ENCODE data around the gene USP37.

Gene USP37

GRCh38 chr2:218513676-218514075, 54.5 kb downstream of the USP37 start:
- no peak overlapping the region for H3K4me3 ChIP-seq (ENCODE audit: low read length)
- H3K9me3 ChIP-seq (ENCODE audit: insufficient read depth, low read depth, low read length): no peaks in the 10 kb centered on the region
- no peak overlapping the region for H3K27ac ChIP-seq (ENCODE audit: low read depth, low read length)
- H3K9ac ChIP-seq (ENCODE audit: low read depth, low read length): no peak overlapping the region
- 93% methylated on average over 5 of the region's 5 CpGs for WGBS
- H3K4me1 ChIP-seq (ENCODE audit: insufficient read depth, low read length): no peaks in the 10 kb centered on the region
- H3K36me3 ChIP-seq (ENCODE audit: insufficient read depth, low read length): peaks cover 42% of the 10 kb centered on the region
- H3K27me3 ChIP-seq (ENCODE audit: insufficient read depth, low read length): no peaks in the 10 kb centered on the region

DNA sequence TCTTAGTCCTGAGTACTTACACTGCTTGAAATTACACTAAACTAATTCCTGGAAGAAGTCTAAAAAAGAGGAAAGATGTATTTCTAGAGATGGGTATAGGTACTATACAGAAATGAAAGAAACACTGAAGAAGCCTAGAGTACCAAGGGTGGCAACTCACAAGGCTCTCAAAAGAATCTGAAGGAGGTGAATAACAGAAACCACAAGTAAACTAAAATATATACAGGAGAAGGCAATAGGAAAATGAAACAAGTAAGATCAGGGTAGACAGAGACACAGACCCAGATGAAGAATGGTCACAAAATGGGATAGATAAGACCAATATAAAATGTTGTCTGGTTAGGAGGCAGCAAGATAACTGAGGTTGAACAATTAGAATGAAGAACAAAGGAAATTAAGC, 59.9 kb downstream of the USP37 start:
- Histone ChIP-seq H3K4me1 (ENCODE audit: insufficient read depth, low read length) (no peaks in the 10 kb centered on the region), H3K4me3 (ENCODE audit: low read length) (no peak overlapping the region), H3K36me3 (ENCODE audit: insufficient read depth, low read length) (peaks cover 50% of the 10 kb centered on the region), H3K9ac (ENCODE audit: low read depth, low read length) (no peak overlapping the region), H3K27ac (ENCODE audit: low read depth, low read length) (no peak overlapping the region), H3K9me3 (ENCODE audit: insufficient read depth, low read depth, low read length) (no peaks in the 10 kb centered on the region), H3K27me3 (ENCODE audit: insufficient read depth, low read length) (no peaks in the 10 kb centered on the region)

GRCh38 chr2:218505754-218506371, 62.3 kb downstream of the USP37 start:
- Histone ChIP-seq H3K9ac (ENCODE audit: low read depth, low read length) (no peak overlapping the region), H3K27me3 (ENCODE audit: insufficient read depth, low read length) (no peaks in the 10 kb centered on the region), H3K27ac (ENCODE audit: low read depth, low read length) (no peak overlapping the region), H3K9me3 (ENCODE audit: insufficient read depth, low read depth, low read length) (no peaks in the 10 kb centered on the region), H3K4me1 (ENCODE audit: insufficient read depth, low read length) (peaks cover 19% of the 10 kb centered on the region), H3K36me3 (ENCODE audit: insufficient read depth, low read length) (peaks cover 54% of the 10 kb centered on the region), H3K4me3 (ENCODE audit: low read length) (no peak overlapping the region)
- WGBS: 96% methylated on average over 5 of the region's 6 CpGs

DNA sequence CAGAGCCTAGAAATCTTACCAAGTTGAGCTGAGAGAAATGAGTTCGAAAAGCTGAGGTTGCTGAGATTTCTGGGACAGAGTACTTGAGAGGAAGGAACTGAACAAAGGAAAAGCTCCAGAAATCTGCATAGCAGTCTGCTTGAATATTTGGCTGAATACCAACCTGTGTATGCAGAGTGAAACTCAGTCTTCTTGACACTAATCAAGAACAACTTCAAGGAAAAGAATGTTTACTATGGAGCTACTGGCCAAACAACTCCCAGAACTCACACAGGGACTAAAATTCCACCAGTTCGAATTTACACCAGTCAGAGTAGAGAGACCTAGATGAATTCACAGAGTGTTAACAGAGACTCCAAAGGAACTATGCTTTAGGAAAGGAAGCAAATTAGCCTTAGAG, 66.5 kb downstream of the USP37 start:
- H3K9me3 ChIP-seq (ENCODE audit: insufficient read depth, low read depth, low read length): no peaks in the 10 kb centered on the region
- peaks cover 49% of the 10 kb centered on the region for H3K36me3 ChIP-seq (ENCODE audit: insufficient read depth, low read length)
- H3K27me3 ChIP-seq (ENCODE audit: insufficient read depth, low read length): no peaks in the 10 kb centered on the region
- peak overlapping the region; percentile 61 for H3K27ac ChIP-seq (ENCODE audit: low read depth, low read length)
- H3K4me3 ChIP-seq (ENCODE audit: low read length): no peak overlapping the region
- H3K4me1 ChIP-seq (ENCODE audit: insufficient read depth, low read length): peaks cover 19% of the 10 kb centered on the region
- 78% methylated on average over 2 of the region's 2 CpGs for WGBS
- peak overlapping the region; percentile 15; the same call in 1 of the 2 replicates for H3K9ac ChIP-seq (ENCODE audit: low read depth, low read length)

- H3K36me3 ChIP-seq (ENCODE audit: insufficient read depth, low read length): peaks cover 55% of the 10 kb centered on the region
- 92% methylated on average over 10 of the region's 10 CpGs for whole genome bisulfite sequencing
Observed at GRCh38 chr2:218500501-218501060, 67.6 kb downstream of the USP37 start.

GRCh38 chr2:218485986-218486667, 82.0 kb downstream of the USP37 start:
- 95% methylated on average over 6 of the region's 7 CpGs for WGBS
- no peak overlapping the region for H3K4me3 ChIP-seq (ENCODE audit: low read length)
- H3K27me3 ChIP-seq (ENCODE audit: insufficient read depth, low read length): no peaks in the 10 kb centered on the region
- H3K36me3 ChIP-seq (ENCODE audit: insufficient read depth, low read length): peaks cover 89% of the 10 kb centered on the region
- H3K4me1 ChIP-seq (ENCODE audit: insufficient read depth, low read length): no peaks in the 10 kb centered on the region
- no peak overlapping the region for H3K9ac ChIP-seq (ENCODE audit: low read depth, low read length)
- H3K27ac ChIP-seq (ENCODE audit: low read depth, low read length): no peak overlapping the region
- H3K9me3 ChIP-seq (ENCODE audit: insufficient read depth, low read depth, low read length): no peaks in the 10 kb centered on the region

More at GRCh38 chr2:218500501-218501060, 67.6 kb downstream of the USP37 start:
- Histone ChIP-seq H3K4me1 (ENCODE audit: insufficient read depth, low read length) (peaks cover 19% of the 10 kb centered on the region), H3K27me3 (ENCODE audit: insufficient read depth, low read length) (no peaks in the 10 kb centered on the region), H3K9ac (ENCODE audit: low read depth, low read length) (no peak overlapping the region), H3K27ac (ENCODE audit: low read depth, low read length) (no peak overlapping the region), H3K4me3 (ENCODE audit: low read length) (no peak overlapping the region), H3K9me3 (ENCODE audit: insufficient read depth, low read depth, low read length) (no peaks in the 10 kb centered on the region)

DNA sequence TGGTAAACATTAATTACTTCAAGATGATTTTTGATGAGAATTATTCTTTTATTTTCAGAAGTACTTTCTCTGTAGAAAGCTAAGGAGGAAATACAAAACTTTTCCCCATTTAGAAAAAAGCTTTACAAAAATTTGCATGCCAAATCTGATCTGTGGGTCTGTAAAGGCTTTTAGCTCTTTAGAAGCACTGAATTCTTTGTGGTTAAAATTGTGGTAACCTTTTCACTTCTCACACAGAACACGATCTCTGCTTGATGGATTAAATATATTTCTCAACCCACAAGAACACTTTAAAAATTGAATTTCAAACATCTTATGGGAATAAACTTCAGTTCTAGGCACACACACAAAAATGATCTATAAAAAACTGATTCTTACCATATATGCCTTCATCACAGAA, 85.5 kb downstream of the USP37 start:
- no peak overlapping the region for H3K9ac ChIP-seq (ENCODE audit: low read depth, low read length)
- no peaks in the 10 kb centered on the region for H3K27me3 ChIP-seq (ENCODE audit: insufficient read depth, low read length)
- H3K4me3 ChIP-seq (ENCODE audit: low read length): no peak overlapping the region
- H3K36me3 ChIP-seq (ENCODE audit: insufficient read depth, low read length): peaks cover 84% of the 10 kb centered on the region
- no peak overlapping the region for H3K27ac ChIP-seq (ENCODE audit: low read depth, low read length)
- no peaks in the 10 kb centered on the region for H3K9me3 ChIP-seq (ENCODE audit: insufficient read depth, low read depth, low read length)
- no peaks in the 10 kb centered on the region for H3K4me1 ChIP-seq (ENCODE audit: insufficient read depth, low read length)
- WGBS: 100% methylated on average over 1 of the region's 1 CpG

- 95% methylated on average over 2 of the region's 2 CpGs for WGBS
- no peaks in the 10 kb centered on the region for H3K4me1 ChIP-seq (ENCODE audit: insufficient read depth, low read length)
Observed at GRCh38 chr2:218479595-218479994, 88.6 kb downstream of the USP37 start.

GRCh38 chr2:218478544-218478943, 89.6 kb downstream of the USP37 start:
- Histone ChIP-seq H3K36me3 (ENCODE audit: insufficient read depth, low read length) (peaks cover 90% of the 10 kb centered on the region), H3K9me3 (ENCODE audit: insufficient read depth, low read depth, low read length) (no peaks in the 10 kb centered on the region), H3K27me3 (ENCODE audit: insufficient read depth, low read length) (no peaks in the 10 kb centered on the region), H3K27ac (ENCODE audit: low read depth, low read length) (no peak overlapping the region), H3K4me1 (ENCODE audit: insufficient read depth, low read length) (no peaks in the 10 kb centered on the region), H3K9ac (ENCODE audit: low read depth, low read length) (no peak overlapping the region), H3K4me3 (ENCODE audit: low read length) (no peak overlapping the region)
- WGBS: 100% methylated on average over 2 of the region's 2 CpGs

More at GRCh38 chr2:218479595-218479994, 88.6 kb downstream of the USP37 start:
- H3K36me3 ChIP-seq (ENCODE audit: insufficient read depth, low read length): peaks cover 87% of the 10 kb centered on the region
- no peaks in the 10 kb centered on the region for H3K27me3 ChIP-seq (ENCODE audit: insufficient read depth, low read length)
- H3K9me3 ChIP-seq (ENCODE audit: insufficient read depth, low read depth, low read length): no peaks in the 10 kb centered on the region
- no peak overlapping the region for H3K9ac ChIP-seq (ENCODE audit: low read depth, low read length)
- H3K4me3 ChIP-seq (ENCODE audit: low read length): no peak overlapping the region
- no peak overlapping the region for H3K27ac ChIP-seq (ENCODE audit: low read depth, low read length)

DNA sequence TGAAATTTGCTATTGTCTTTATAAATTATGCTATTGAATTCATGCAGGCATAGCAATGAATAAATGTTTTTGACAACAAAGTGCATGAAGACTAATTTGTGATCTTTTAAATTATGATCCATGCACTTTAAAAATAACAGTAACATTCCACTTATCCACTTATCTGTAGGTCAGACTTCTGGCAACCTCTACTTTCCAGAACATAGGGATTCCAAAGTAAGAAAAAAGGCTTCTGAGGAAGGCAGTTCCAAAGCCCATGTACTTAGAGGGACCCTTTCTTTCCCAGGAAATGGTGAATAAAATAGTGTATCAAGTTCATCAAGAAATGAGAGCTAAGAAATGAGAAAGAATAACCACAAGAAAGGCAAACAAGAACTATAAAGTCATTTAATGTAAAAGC, 90.9 kb downstream of the USP37 start:
- peaks cover 90% of the 10 kb centered on the region for H3K36me3 ChIP-seq (ENCODE audit: insufficient read depth, low read length)
- H3K27ac ChIP-seq (ENCODE audit: low read depth, low read length): no peak overlapping the region
- no peak overlapping the region for H3K9ac ChIP-seq (ENCODE audit: low read depth, low read length)
- no peaks in the 10 kb centered on the region for H3K27me3 ChIP-seq (ENCODE audit: insufficient read depth, low read length)
- H3K4me3 ChIP-seq (ENCODE audit: low read length): no peak overlapping the region
- no peaks in the 10 kb centered on the region for H3K9me3 ChIP-seq (ENCODE audit: insufficient read depth, low read depth, low read length)
- H3K4me1 ChIP-seq (ENCODE audit: insufficient read depth, low read length): no peaks in the 10 kb centered on the region

GRCh38 chr2:218476676-218477075, 91.5 kb downstream of the USP37 start:
- H3K4me1 ChIP-seq (ENCODE audit: insufficient read depth, low read length): no peaks in the 10 kb centered on the region
- peaks cover 89% of the 10 kb centered on the region for H3K36me3 ChIP-seq (ENCODE audit: insufficient read depth, low read length)
- H3K9me3 ChIP-seq (ENCODE audit: insufficient read depth, low read depth, low read length): no peaks in the 10 kb centered on the region
- WGBS: 94% methylated on average over 3 of the region's 3 CpGs
- no peaks in the 10 kb centered on the region for H3K27me3 ChIP-seq (ENCODE audit: insufficient read depth, low read length)
- H3K27ac ChIP-seq (ENCODE audit: low read depth, low read length): no peak overlapping the region
- H3K9ac ChIP-seq (ENCODE audit: low read depth, low read length): no peak overlapping the region
- H3K4me3 ChIP-seq (ENCODE audit: low read length): no peak overlapping the region
